HL-60 (cell line): ENCODE measurements around the gene MICAL2.

Experiments used
- DNase-seq, 2 experiments: peaks; one replicate each; pipeline ENCODE4 v3.0.0-alpha.2; 2010 to 2020; ENCODE audit warnings: low read depth in 1 of 2, low spot score in 1 of 2
- H3K27ac ChIP-seq: fragments of 250-450 bp; sonication (Bioruptor Pico); replicated peaks from 2 replicates; pipeline ENCODE4 v1.5.1; 2020; ENCODE audit warnings: mild to moderate bottlenecking, moderate library complexity
- H3K27me3 ChIP-seq: fragments of 250-450 bp; sonication (Bioruptor Pico); 2 replicates; pipeline ENCODE4 v1.5.1; 2021; ENCODE audit warnings: mild to moderate bottlenecking, moderate library complexity; ENCODE audit not compliant: insufficient read depth, poor library complexity, severe bottlenecking
- H3K4me3 ChIP-seq: replicated peaks from 2 replicates; pipeline ENCODE4 v1.5.1; 2011; ENCODE audit warnings: mild to moderate bottlenecking, control low read depth, low read length; ENCODE audit not compliant: insufficient read depth
- GABPA ChIP-seq: IDR thresholded peaks from 2 replicates; pipeline ENCODE4 v1.6.1; 2012; ENCODE audit warnings: low read depth
- POLR2AphosphoS5 ChIP-seq: IDR thresholded peaks from 2 replicates; pipeline ENCODE4 v1.6.1; 2012; ENCODE audit warnings: low read depth
- SPI1 ChIP-seq: IDR thresholded peaks from 2 replicates; pipeline ENCODE4 v1.6.1; 2012; ENCODE audit warnings: low read depth, mild to moderate bottlenecking, borderline replicate concordance
- TF ChIP-seq, protein P1 (sequence below): IDR thresholded peaks from 2 replicates; pipeline ENCODE4 v1.6.1; 2012; ENCODE audit warnings: low read depth; ENCODE audit not compliant: insufficient replicate concordance
- TF ChIP-seq, protein P2 (sequence below): IDR thresholded peaks from one replicate; pipeline ENCODE4 v1.5.1; 2011; ENCODE audit warnings: low read length, control low read depth, inconsistent platforms; ENCODE audit not compliant: insufficient read depth

The MICAL2 gene

DNA sequence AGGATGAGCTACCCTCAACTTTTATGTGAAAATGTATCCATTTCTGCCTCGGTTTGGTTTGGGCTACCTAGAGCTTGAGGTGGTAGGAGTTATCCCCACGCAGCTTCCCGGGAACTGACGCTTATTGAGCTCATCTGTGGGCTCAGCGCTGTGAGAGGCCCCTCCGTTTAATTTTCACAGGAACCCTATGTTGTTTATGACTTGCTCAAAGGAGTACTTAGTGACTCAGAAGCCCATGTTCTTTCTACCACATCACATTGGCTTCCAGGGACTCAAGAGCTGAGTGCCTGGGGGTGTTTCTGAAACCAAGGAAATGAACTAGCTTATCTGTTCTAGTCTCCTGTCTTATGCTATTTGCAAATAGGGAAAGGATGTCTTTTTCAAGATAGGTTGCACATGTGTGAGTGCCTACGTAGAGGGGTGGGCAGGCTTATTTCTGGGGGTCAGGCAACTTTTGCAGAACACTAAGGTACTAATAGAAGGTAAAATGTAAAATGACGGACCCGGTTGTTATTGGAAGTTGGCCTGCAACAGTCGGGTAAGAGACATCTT is 40.5 kb downstream of the MICAL2 start:
- peak overlapping the region; percentile 75; the same call in 1 of the 2 replicates for H3K27ac ChIP-seq
- no peaks in the 10 kb centered on the region for H3K27me3 ChIP-seq
- TF ChIP-seq, protein P1, sequence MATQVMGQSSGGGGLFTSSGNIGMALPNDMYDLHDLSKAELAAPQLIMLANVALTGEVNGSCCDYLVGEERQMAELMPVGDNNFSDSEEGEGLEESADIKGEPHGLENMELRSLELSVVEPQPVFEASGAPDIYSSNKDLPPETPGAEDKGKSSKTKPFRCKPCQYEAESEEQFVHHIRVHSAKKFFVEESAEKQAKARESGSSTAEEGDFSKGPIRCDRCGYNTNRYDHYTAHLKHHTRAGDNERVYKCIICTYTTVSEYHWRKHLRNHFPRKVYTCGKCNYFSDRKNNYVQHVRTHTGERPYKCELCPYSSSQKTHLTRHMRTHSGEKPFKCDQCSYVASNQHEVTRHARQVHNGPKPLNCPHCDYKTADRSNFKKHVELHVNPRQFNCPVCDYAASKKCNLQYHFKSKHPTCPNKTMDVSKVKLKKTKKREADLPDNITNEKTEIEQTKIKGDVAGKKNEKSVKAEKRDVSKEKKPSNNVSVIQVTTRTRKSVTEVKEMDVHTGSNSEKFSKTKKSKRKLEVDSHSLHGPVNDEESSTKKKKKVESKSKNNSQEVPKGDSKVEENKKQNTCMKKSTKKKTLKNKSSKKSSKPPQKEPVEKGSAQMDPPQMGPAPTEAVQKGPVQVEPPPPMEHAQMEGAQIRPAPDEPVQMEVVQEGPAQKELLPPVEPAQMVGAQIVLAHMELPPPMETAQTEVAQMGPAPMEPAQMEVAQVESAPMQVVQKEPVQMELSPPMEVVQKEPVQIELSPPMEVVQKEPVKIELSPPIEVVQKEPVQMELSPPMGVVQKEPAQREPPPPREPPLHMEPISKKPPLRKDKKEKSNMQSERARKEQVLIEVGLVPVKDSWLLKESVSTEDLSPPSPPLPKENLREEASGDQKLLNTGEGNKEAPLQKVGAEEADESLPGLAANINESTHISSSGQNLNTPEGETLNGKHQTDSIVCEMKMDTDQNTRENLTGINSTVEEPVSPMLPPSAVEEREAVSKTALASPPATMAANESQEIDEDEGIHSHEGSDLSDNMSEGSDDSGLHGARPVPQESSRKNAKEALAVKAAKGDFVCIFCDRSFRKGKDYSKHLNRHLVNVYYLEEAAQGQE, result no peak
- TF ChIP-seq POLR2AphosphoS5 (no peak), GABPA (no peak), SPI1 (no peak)
- TF ChIP-seq, protein P2, sequence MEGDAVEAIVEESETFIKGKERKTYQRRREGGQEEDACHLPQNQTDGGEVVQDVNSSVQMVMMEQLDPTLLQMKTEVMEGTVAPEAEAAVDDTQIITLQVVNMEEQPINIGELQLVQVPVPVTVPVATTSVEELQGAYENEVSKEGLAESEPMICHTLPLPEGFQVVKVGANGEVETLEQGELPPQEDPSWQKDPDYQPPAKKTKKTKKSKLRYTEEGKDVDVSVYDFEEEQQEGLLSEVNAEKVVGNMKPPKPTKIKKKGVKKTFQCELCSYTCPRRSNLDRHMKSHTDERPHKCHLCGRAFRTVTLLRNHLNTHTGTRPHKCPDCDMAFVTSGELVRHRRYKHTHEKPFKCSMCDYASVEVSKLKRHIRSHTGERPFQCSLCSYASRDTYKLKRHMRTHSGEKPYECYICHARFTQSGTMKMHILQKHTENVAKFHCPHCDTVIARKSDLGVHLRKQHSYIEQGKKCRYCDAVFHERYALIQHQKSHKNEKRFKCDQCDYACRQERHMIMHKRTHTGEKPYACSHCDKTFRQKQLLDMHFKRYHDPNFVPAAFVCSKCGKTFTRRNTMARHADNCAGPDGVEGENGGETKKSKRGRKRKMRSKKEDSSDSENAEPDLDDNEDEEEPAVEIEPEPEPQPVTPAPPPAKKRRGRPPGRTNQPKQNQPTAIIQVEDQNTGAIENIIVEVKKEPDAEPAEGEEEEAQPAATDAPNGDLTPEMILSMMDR, result no peak
- no peak for DNase-seq
- H3K4me3 ChIP-seq, result no peak overlapping the region

DNA sequence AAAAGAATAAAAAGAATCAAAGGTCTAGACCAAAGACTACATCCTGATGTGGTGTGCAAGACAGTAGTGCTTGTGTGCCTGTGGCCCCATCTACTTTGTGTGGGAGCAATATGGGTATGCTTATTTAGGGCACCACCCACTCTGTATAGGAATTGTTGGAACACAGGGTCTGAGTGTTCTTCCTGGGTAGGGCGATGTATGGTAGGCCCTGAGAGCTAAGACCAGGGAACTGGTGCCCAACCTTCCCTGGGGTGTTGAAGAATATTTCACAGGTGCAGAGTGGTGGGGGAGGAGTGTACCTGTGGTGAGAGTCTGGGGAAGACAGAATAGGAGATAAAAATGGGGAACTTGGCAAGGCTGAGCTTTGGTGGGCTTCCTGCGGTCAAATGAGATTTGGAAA is 41.9 kb downstream of the MICAL2 start:
- H3K27me3 ChIP-seq, result no peaks in the 10 kb centered on the region
- TF ChIP-seq POLR2AphosphoS5, result no peak
- TF ChIP-seq SPI1, result peak; percentile 3; the same call in 1 of the 2 replicates
- DNase-seq, result no peak

DNA sequence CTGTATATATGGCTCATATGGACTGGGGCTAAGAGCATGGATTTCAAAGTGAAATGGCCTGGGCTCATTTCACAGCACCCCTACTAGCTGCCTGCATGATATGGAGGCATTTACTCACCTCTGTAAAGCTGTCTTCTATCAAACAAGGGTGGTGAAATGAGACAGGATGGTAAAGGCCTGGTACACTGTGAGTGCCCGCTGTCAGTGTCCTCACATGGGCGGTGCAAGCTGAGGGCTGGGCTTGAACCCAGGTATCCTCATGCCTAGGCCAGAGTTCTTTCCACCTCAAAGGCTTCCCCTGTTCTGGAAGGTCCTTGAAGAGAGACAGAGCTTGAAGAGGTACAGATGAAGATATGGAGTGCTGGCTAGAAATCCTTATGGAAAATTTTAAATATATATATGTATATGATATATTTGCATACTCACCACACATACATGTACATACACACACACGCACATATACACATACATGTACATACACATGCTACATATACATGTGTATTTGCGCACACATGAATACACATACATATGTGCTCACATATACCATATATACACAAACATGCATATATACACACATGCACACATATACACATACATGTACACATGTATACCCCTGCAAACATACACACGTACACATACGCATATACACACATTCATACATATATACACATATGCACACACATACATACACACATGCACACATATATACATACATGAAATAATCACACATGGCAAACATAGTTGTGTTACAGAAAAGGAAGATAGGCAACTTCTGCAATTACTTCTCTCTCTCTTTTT is 44.7 kb downstream of the MICAL2 start:
- H3K4me3 ChIP-seq, result no peak overlapping the region
- no peaks in the 10 kb centered on the region for H3K27me3 ChIP-seq
- H3K27ac ChIP-seq, result no peak overlapping the region
- TF ChIP-seq SPI1 (no peak), POLR2AphosphoS5 (no peak), GABPA (no peak)
- TF ChIP-seq, protein P1, result no peak
- TF ChIP-seq, protein P2, result no peak
- no peak for DNase-seq

More for the DNA sequence above, 41.9 kb downstream of the MICAL2 start:
- Histone ChIP-seq H3K4me3 (no peak overlapping the region), H3K27ac (no peak overlapping the region)

DNA sequence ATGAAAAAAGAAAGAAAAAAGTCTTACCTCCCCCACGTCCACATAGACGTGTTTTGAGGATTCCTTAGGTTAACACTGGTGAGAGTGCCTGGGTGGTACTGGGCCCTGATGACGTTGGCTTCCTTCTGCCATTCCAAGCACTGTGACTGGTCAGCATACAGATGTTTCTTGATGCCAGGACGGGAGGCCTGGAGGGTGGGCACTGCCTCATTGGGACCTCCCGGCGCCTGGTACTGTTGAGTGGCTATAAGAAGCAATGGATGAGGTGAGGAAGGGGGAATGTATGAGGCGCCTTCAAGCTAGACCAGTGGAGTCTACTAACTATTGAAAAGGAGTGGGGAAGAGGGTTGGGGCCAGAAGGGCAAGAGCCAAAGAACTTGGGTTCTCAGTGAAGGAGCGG is 45.3 kb downstream of the MICAL2 start:
- no peak for DNase-seq
- H3K27me3 ChIP-seq, result no peaks in the 10 kb centered on the region
- TF ChIP-seq, protein P2, result no peak
- no peak for TF ChIP-seq GABPA
- TF ChIP-seq POLR2AphosphoS5, result no peak
- TF ChIP-seq, protein P1, result no peak
- TF ChIP-seq SPI1, result no peak

More for the DNA sequence above, 45.3 kb downstream of the MICAL2 start:
- Histone ChIP-seq H3K4me3 (no peak overlapping the region), H3K27ac (no peak overlapping the region)
